Measurements from ENCODE around the gene RAB4A. TPM values are rescaled to one million over a fixed set of nuclear protein-coding genes. Genes with fewer than 3 reads are reported as not detected.

The RAB4A gene
- total RNA-seq, 4 donors from 2014 or later = 37.1 to 78.4 (median 49.3) TPM

GRCh38 chr1:229238231-229238630 lies 32.7 kb upstream of the RAB4A start:
- DNase-seq (ENCODE audit: low spot score in 2 of 2) = no peak
- H3K9me3 ChIP-seq = no peaks in the 10 kb centered on the region
- TF ChIP-seq EP300 (IDR thresholded peaks at IDR 0.05) = no peak
- TF ChIP-seq POLR2A (IDR thresholded peaks at IDR 0.05) = no peak
- TF ChIP-seq CTCF (IDR thresholded peaks at IDR 0.05) = no peak
- TF ChIP-seq POLR2AphosphoS5 (IDR thresholded peaks at IDR 0.05) = no peak
- peaks cover 10% of the 10 kb centered on the region for H3K4me1 ChIP-seq
- H3K27me3 ChIP-seq = no peaks in the 10 kb centered on the region
- H3K4me3 ChIP-seq = no peak overlapping the region
- 65% methylated on average over 1 of the region's 1 CpG for WGBS
- no peaks in the 10 kb centered on the region for H3K36me3 ChIP-seq
- H3K27ac ChIP-seq = no peak overlapping the region

- H3K27ac ChIP-seq = peak overlapping the region; percentile 41
- H3K4me1 ChIP-seq = peaks cover 10% of the 10 kb centered on the region
- 37% methylated on average over 6 of the region's 6 CpGs for WGBS
- H3K27me3 ChIP-seq = no peaks in the 10 kb centered on the region
- DNase-seq (ENCODE audit: low spot score in 2 of 2) = no peak
- H3K36me3 ChIP-seq = no peaks in the 10 kb centered on the region
- TF ChIP-seq POLR2A (IDR thresholded peaks at IDR 0.05) (no peak), CTCF (IDR thresholded peaks at IDR 0.05) (no peak), POLR2AphosphoS5 (IDR thresholded peaks at IDR 0.05) (no peak), EP300 (IDR thresholded peaks at IDR 0.05) (no peak)
- no peaks in the 10 kb centered on the region for H3K9me3 ChIP-seq
- H3K4me3 ChIP-seq = no peak overlapping the region
Observed at GRCh38 chr1:229238674-229239415, 32.1 kb upstream of the RAB4A start.

DNA sequence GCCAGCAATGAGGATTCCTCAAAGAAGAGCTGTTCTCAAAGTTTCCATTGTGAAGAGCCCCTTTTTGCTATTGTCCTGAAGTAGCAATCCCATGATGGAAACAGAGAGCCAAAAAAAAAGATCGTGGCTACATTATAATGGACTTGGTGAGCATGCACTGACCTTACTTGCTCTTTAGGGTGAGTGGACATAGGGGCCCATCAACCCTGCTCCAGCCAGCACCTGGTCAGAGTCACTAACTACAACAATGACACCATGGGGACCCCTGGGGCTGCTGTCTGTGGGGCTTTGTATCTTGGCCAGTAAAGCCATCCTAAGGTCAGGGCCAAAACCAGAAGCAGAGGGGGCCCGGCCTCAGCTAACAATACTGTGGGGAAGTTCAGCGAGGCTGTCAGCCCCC lies 30.4 kb upstream of the RAB4A start:
- WGBS = 85% methylated on average over 3 of the region's 3 CpGs
- Histone ChIP-seq H3K9me3 (no peaks in the 10 kb centered on the region), H3K27ac (no peak overlapping the region)

DNA sequence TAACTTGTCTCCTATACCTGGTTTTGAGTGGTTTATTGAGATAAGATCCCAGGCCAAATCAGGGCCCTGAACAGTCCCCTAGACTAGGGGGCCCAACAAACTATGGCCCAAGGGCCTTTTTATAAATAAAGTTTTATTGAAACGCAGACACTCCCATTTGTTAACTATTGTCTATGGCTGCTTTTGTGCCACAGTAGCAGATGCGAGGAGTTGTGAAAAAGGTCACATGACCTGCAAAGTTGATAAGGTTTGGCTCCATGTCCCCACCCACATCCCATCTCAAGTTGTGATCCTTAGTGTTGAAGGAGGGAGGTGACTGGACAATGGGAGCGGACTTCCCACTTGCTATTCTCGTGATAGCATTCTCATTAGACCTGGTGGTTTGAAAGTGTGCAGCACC lies 29.5 kb upstream of the RAB4A start:
- no peaks in the 10 kb centered on the region for H3K9me3 ChIP-seq
- H3K36me3 ChIP-seq = no peaks in the 10 kb centered on the region
- H3K27me3 ChIP-seq = no peaks in the 10 kb centered on the region
- TF ChIP-seq POLR2AphosphoS5 (IDR thresholded peaks at IDR 0.05) (no peak), CTCF (IDR thresholded peaks at IDR 0.05) (no peak), EP300 (IDR thresholded peaks at IDR 0.05) (no peak), POLR2A (IDR thresholded peaks at IDR 0.05) (no peak)
- no peak for DNase-seq (ENCODE audit: low spot score in 2 of 2)
- H3K4me1 ChIP-seq = peaks cover 10% of the 10 kb centered on the region
- 94% methylated on average over 4 of the region's 4 CpGs for WGBS
- H3K27ac ChIP-seq = no peak overlapping the region
- no peak overlapping the region for H3K4me3 ChIP-seq

More for the DNA sequence above, 30.4 kb upstream of the RAB4A start:
- no peak overlapping the region for H3K4me3 ChIP-seq
- H3K4me1 ChIP-seq = peaks cover 10% of the 10 kb centered on the region
- no peaks in the 10 kb centered on the region for H3K27me3 ChIP-seq
- H3K36me3 ChIP-seq = no peaks in the 10 kb centered on the region
- no peak for DNase-seq (ENCODE audit: low spot score in 2 of 2)
- TF ChIP-seq POLR2AphosphoS5 (IDR thresholded peaks at IDR 0.05) = no peak
- TF ChIP-seq POLR2A (IDR thresholded peaks at IDR 0.05) = no peak
- TF ChIP-seq CTCF (IDR thresholded peaks at IDR 0.05) = no peak
- no peak for TF ChIP-seq EP300 (IDR thresholded peaks at IDR 0.05)

- Histone ChIP-seq H3K36me3 (no peaks in the 10 kb centered on the region), H3K4me3 (no peak overlapping the region), H3K4me1 (peaks cover 8% of the 10 kb centered on the region), H3K27me3 (no peaks in the 10 kb centered on the region), H3K9me3 (no peaks in the 10 kb centered on the region), H3K27ac (no peak overlapping the region)
- TF ChIP-seq POLR2A (IDR thresholded peaks at IDR 0.05) (no peak), CTCF (IDR thresholded peaks at IDR 0.05) (no peak)
- WGBS = 94% methylated on average over 4 of the region's 4 CpGs
- no peak for DNase-seq (ENCODE audit: low spot score in 2 of 2)
Observed at GRCh38 chr1:229243638-229244037, 27.3 kb upstream of the RAB4A start.
